ENCODE results near the gene F10.

GRCh38 chr13:113091891-113092775 is 30.5 kb upstream of the F10 start:
- TF ChIP-seq EZH2 (IDR thresholded peaks at IDR 0.05; ENCODE audit: low read depth) (no peak), CTCF (conservative IDR thresholded peaks at IDR 0.05) (no peak)

All from PC-9 (cell line).